Measurements from ENCODE around the gene SLC35G6.

DNA sequence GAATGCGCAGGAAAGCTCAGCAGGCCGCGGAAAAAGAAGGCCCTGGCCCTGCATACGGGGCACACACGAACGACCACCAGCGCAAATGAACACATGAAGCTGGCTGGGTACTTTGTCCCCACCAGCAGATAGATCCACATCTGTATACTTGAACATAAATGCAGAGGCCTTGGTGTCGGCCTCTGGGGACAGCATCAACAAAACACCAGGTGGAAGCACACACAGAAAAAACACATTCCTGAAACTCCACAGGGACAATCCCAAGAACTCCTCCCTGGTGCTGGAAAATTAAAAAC is 1.2 kb upstream of the SLC35G6 start:
- TF ChIP-seq, protein P1, sequence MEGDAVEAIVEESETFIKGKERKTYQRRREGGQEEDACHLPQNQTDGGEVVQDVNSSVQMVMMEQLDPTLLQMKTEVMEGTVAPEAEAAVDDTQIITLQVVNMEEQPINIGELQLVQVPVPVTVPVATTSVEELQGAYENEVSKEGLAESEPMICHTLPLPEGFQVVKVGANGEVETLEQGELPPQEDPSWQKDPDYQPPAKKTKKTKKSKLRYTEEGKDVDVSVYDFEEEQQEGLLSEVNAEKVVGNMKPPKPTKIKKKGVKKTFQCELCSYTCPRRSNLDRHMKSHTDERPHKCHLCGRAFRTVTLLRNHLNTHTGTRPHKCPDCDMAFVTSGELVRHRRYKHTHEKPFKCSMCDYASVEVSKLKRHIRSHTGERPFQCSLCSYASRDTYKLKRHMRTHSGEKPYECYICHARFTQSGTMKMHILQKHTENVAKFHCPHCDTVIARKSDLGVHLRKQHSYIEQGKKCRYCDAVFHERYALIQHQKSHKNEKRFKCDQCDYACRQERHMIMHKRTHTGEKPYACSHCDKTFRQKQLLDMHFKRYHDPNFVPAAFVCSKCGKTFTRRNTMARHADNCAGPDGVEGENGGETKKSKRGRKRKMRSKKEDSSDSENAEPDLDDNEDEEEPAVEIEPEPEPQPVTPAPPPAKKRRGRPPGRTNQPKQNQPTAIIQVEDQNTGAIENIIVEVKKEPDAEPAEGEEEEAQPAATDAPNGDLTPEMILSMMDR (conservative IDR thresholded peaks at IDR 0.05), result no peak
- no peak for TF ChIP-seq ZFX (IDR thresholded peaks at IDR 0.05)
